Testis (tissue), 3 donors: ENCODE results near the gene CEP57. TPM values are rescaled to one million over a fixed set of nuclear protein-coding genes. Genes with fewer than 3 reads are reported as not detected.

Experiments used
- DNase-seq: peaks from one replicate; pipeline ENCODE4 v3.0.0-alpha.2; 2019
- H3K27ac ChIP-seq, 2 donors: fragments of 200-600 bp; sonication (generic); one replicate each; pipeline ENCODE4 v1.5.1; 2019
- H3K27me3 ChIP-seq: fragments of 200-600 bp; sonication (generic); one replicate; pipeline ENCODE4 v1.5.1; 2019
- H3K36me3 ChIP-seq: fragments of 200-600 bp; sonication (generic); one replicate; pipeline ENCODE4 v1.5.1; 2017; ENCODE audit warnings: low read depth; ENCODE audit errors: missing control alignments
- H3K4me1 ChIP-seq: fragments of 200-600 bp; sonication (generic); one replicate; pipeline ENCODE4 v1.5.1; 2019
- H3K4me3 ChIP-seq, 2 donors: fragments of 200-600 bp; sonication (generic); one replicate each; pipeline ENCODE4 v1.5.1; 2017 to 2019
- H3K9me3 ChIP-seq: fragments of 200-600 bp; sonication (generic); one replicate; pipeline ENCODE4 v1.5.1; 2017
- POLR2A ChIP-seq: fragments of 450-650 bp; IDR thresholded peaks from one replicate; pipeline ENCODE4 v1.6.1; 2017; ENCODE audit warnings: antibody characterized with exemption, mild to moderate bottlenecking, moderate library complexity
- WGBS, 2 donors: methylation state at CpG; one replicate each; pipeline ENCODE4 v1.1.5; 2018; 5-methylcytosine and 5-hydroxymethylcytosine counted together
- intact Hi-C: fragments of 100-400 bp; cut with DNase I; formaldehyde crosslinking; loops from one replicate; pipeline ENCODE4 v1.15.1; 2023; ENCODE audit warnings: low total_unique reads
- polyA plus RNA-seq: library from polyadenylated mRNA; stranded (reverse); fragments of 350-450 nt; fragmentation: Illumina TruSeq; extraction: RNeasy Lipid Tissue Mini Kit (QIAGEN cat#74804); gene quantifications from one replicate; pipeline ENCODE4 v1.2.3, GENCODE V29; 2014; ENCODE audit warnings: low read depth, low replicate concordance; ENCODE audit not compliant: insufficient read depth
- total RNA-seq, 2 donors: library from RNA; depleted of rRNA; stranded (reverse); fragments of >200 nt; gene quantifications; one replicate each; pipeline ENCODE4 v1.2.3, GENCODE V29; 2016
- TF ChIP-seq, protein P1 (sequence below), 3 experiments: fragments of 450-650 bp in 2 of 3; fragments of 200-600 bp in 1 of 3; sonication (generic) in 1 of 3; IDR thresholded peaks; one replicate each; pipeline ENCODE4 v1.5.1; 2016 to 2019; ENCODE audit warnings: antibody characterized with exemption in 3 of 3, mild to moderate bottlenecking in 2 of 3, moderate library complexity in 1 of 3

Gene CEP57
- total and polyA plus RNA-seq, 3 donors from 2014 or later: 52.5 to 69.3 (median 56.8) TPM

DNA sequence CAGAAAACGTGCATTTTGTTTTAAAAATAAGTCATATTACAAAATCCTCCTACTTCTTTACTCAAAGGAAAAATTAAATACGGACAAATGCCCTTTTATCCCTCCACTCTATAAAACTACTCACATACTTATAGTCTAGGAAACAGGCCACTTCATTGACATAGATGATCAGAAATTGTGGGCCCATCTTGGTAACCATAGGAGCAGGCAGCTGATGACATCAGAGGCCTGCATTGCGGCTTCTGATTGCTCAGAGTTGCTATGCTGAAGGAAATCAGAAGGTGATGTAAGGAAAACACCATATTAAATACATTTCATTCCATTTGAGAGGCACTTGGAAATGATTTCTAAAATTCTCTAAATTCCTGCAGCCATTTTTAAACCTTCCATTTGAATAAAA, 27.8 kb upstream of the CEP57 start:
- WGBS, 2 donors: 88 to 92% methylated on average over 3 of the region's 3 CpGs
- TF ChIP-seq, protein P1, sequence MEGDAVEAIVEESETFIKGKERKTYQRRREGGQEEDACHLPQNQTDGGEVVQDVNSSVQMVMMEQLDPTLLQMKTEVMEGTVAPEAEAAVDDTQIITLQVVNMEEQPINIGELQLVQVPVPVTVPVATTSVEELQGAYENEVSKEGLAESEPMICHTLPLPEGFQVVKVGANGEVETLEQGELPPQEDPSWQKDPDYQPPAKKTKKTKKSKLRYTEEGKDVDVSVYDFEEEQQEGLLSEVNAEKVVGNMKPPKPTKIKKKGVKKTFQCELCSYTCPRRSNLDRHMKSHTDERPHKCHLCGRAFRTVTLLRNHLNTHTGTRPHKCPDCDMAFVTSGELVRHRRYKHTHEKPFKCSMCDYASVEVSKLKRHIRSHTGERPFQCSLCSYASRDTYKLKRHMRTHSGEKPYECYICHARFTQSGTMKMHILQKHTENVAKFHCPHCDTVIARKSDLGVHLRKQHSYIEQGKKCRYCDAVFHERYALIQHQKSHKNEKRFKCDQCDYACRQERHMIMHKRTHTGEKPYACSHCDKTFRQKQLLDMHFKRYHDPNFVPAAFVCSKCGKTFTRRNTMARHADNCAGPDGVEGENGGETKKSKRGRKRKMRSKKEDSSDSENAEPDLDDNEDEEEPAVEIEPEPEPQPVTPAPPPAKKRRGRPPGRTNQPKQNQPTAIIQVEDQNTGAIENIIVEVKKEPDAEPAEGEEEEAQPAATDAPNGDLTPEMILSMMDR (IDR thresholded peaks at IDR 0.05): no peak
- no peak for TF ChIP-seq POLR2A
- intact Hi-C loops: no loop called here
- no peak for DNase-seq
- no peaks in the 10 kb centered on the region for H3K27me3 ChIP-seq
- no peaks in the 10 kb centered on the region for H3K4me1 ChIP-seq
- H3K4me3 ChIP-seq: no peak overlapping the region
- no peaks in the 10 kb centered on the region for H3K9me3 ChIP-seq
- H3K27ac ChIP-seq: no peak overlapping the region
- H3K36me3 ChIP-seq: no peaks in the 10 kb centered on the region

DNA sequence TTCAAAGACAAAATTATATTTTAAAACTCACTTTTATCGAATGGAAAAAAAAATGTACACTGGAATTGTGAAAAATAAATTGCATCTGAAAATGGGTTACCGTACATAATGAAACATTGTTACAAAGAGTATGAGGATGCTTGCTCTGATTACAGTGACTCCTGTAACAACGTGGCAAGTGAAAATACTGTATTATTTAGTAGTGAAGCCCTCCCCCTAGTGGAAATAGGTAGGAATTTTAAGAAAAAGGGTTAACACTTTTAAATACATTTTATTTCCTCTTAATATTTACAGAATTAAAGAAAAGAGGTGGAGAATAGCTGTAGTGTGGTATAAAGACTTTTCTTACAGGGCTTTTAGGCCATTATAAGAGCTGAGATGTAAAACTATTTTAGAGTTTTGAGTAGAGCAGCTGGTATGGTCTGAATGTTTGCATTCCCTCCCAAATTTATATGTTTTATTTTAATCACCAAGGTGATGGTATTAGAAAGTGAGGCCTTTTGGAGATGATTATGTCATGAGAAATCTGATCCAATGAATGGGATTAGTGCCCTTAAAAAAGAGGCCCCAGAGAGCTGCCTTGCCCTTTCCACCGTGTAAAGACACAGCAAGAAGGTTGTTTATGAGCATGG, 25.9 kb upstream of the CEP57 start:
- no peaks in the 10 kb centered on the region for H3K9me3 ChIP-seq
- no peak overlapping the region for H3K27ac ChIP-seq
- H3K4me3 ChIP-seq: no peak overlapping the region
- H3K36me3 ChIP-seq: no peaks in the 10 kb centered on the region
- DNase-seq: no peak
- H3K4me1 ChIP-seq: no peaks in the 10 kb centered on the region
- no peak for TF ChIP-seq POLR2A
- TF ChIP-seq, protein P1 (IDR thresholded peaks at IDR 0.05): peak; percentile 83 to 91 (median 84)
- H3K27me3 ChIP-seq: no peaks in the 10 kb centered on the region
- WGBS, 2 donors: 22 to 23% methylated on average over 4 of the region's 4 CpGs
- intact Hi-C loops: no loop called here

DNA sequence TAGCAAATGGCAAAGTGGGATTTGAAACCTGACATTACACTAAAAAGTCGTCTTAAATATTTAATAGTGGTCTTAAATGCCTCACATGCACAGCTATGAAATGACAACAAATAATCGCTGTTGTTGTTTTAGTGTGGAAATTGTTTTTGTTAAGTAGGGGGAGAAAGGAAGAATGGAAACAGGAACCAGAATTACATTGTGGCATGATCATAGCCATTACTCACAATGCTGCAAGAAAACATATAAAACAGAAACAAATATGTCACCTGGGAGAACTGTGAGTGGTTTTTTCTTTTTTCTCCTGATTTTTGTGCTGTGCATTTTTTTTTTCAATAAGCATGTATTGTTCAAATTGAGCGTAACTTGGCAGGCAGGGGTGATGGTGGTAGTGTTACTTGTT, 23.6 kb upstream of the CEP57 start:
- Histone ChIP-seq H3K4me1 (no peaks in the 10 kb centered on the region), H3K9me3 (no peaks in the 10 kb centered on the region), H3K27me3 (no peaks in the 10 kb centered on the region), H3K4me3 (no peak overlapping the region), H3K27ac (no peak overlapping the region), H3K36me3 (no peaks in the 10 kb centered on the region)
- no peak for DNase-seq
- intact Hi-C loops: loop anchor here (5.0 kb wide), 1 partner anchor 614 kb away; no protein-coding TSS in a partner anchor
- TF ChIP-seq, protein P1 (IDR thresholded peaks at IDR 0.05): no peak
- no peak for TF ChIP-seq POLR2A
- WGBS, 2 donors: 77 to 80% methylated on average over 3 of the region's 3 CpGs

DNA sequence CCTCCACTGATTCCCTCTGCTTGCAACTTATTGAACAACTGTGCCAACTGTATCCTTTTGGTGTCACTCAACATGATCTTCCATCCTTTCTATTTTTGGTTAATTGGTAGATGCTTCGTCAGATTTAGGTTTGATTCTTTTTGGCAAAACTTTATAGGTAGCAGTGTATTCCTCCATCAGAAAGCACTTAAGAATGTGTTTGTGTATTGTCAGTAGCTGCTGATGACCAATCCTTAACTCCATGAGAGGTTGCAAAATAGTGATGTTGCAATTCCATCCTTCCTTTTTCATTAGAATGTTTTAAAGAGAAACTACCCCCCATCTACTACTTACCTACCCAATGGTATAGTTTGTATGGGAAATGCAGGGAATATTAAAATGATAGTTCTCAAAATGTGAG, 22.8 kb upstream of the CEP57 start:
- Histone ChIP-seq H3K4me3 (no peak overlapping the region), H3K9me3 (no peaks in the 10 kb centered on the region), H3K27ac (no peak overlapping the region), H3K27me3 (no peaks in the 10 kb centered on the region), H3K36me3 (no peaks in the 10 kb centered on the region), H3K4me1 (no peaks in the 10 kb centered on the region)
- intact Hi-C loops: loop anchor here (5.0 kb wide), 1 partner anchor 615 kb away; no protein-coding TSS in a partner anchor
- WGBS, 2 donors: 84 to 93% methylated on average over 1 of the region's 1 CpG
- TF ChIP-seq POLR2A: no peak
- TF ChIP-seq, protein P1 (IDR thresholded peaks at IDR 0.05): no peak
- no peak for DNase-seq

DNA sequence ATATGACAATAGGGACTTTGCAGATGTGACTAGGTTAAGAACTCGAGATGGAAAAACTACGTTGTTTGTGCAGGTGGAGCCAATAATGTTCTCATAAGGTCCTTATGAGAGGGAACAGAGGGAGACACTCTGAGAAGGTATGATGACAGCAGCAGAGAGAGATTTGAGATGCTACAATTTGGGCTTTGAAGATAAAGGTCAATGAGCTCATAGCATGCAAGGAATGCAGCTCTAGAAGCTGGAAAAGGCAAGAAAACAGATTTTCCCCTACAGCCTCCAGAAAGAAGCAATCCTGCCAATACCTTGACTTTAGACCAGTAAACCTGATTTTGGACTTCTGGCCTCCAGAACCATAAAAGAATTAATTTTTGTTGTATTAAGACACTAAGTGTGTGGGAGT, 21.8 kb upstream of the CEP57 start:
- TF ChIP-seq POLR2A: no peak
- TF ChIP-seq, protein P1 (IDR thresholded peaks at IDR 0.05): no peak

More for the DNA sequence above, 21.8 kb upstream of the CEP57 start:
- no peaks in the 10 kb centered on the region for H3K27me3 ChIP-seq
- H3K4me3 ChIP-seq: no peak overlapping the region
- no peaks in the 10 kb centered on the region for H3K4me1 ChIP-seq
- no peaks in the 10 kb centered on the region for H3K9me3 ChIP-seq
- H3K27ac ChIP-seq: no peak overlapping the region
- 64 to 76% methylated on average over 2 of the region's 2 CpGs for WGBS, 2 donors
- intact Hi-C loops: loop anchor here (5.0 kb wide), 1 partner anchor 616 kb away; no protein-coding TSS in a partner anchor
- no peak for DNase-seq
- no peaks in the 10 kb centered on the region for H3K36me3 ChIP-seq
